Thoracic aorta (tissue), 2 donors: ENCODE data around the gene DNAI2. TPM values are rescaled to one million over a fixed set of nuclear protein-coding genes. Genes with fewer than 3 reads are reported as not detected.

Source experiments
- ATAC-seq: fragments of 150-250 bp; one replicate; pipeline ENCODE4 v1.8.0; 2017; ENCODE audit warnings: low read depth; ENCODE audit not compliant: insufficient number of reproducible peaks, low FRiP score
- DNase-seq: peaks from one replicate; pipeline ENCODE4 v3.0.0-alpha.2; 2020; ENCODE audit warnings: low spot score
- H3K27ac ChIP-seq, 2 donors: fragments of 200-600 bp; sonication (generic); 1 replicate in 1 of 2; 2 replicates in 1 of 2; pipeline ENCODE4 v1.5.1; 2016; ENCODE audit warnings: mild to moderate bottlenecking in 2 of 2, moderate library complexity in 2 of 2
- H3K27me3 ChIP-seq: fragments of 200-600 bp; sonication (generic); replicated peaks from 2 replicates; pipeline ENCODE4 v1.6.0; 2016; ENCODE audit warnings: mild to moderate bottlenecking; ENCODE audit not compliant: insufficient read depth
- H3K36me3 ChIP-seq: fragments of 200-600 bp; sonication (generic); one replicate; pipeline ENCODE4 v1.5.1; 2016
- H3K4me1 ChIP-seq, 2 donors: fragments of 200-600 bp; sonication (generic); 1 replicate in 1 of 2; 2 replicates in 1 of 2; pipeline versions ENCODE4 v1.5.1 to v1.6.0; 2016; ENCODE audit warnings: low read depth in 2 of 2, mild to moderate bottlenecking in 1 of 2; ENCODE audit not compliant: control insufficient read depth in 1 of 2
- H3K4me3 ChIP-seq: fragments of 200-600 bp; sonication (generic); 2 replicates; pipeline ENCODE4 v1.5.1; 2016; ENCODE audit warnings: mild to moderate bottlenecking
- H3K9me3 ChIP-seq: fragments of 200-600 bp; sonication (generic); 2 replicates; pipeline ENCODE4 v1.5.1; 2016
- CTCF ChIP-seq: fragments of 200-600 bp; sonication (generic); IDR thresholded peaks from one replicate; pipeline ENCODE4 v1.5.1; 2019; ENCODE audit warnings: antibody characterized with exemption
- total RNA-seq, 2 donors: library from RNA; depleted of rRNA; stranded (reverse); fragments of >200 nt; gene quantifications; one replicate each; pipeline versions ENCODE4 v1.1.0 to v1.2.3, GENCODE V29; 2016

DNAI2 gene
- total RNA-seq = not detected

- ATAC-seq (no peak), DNase-seq (no peak)
- H3K9me3 ChIP-seq = no peaks in the 10 kb centered on the region
- H3K4me3 ChIP-seq = peak within 1 kb of the TSS; percentile 29
- H3K27ac ChIP-seq = no peak within 1 kb of the TSS
- TF ChIP-seq CTCF = no peak
- H3K4me1 ChIP-seq = no peaks in the 10 kb centered on the region
- H3K36me3 ChIP-seq = no peaks in the 10 kb centered on the region
- no peaks in the 10 kb centered on the region for H3K27me3 ChIP-seq
Measured at GRCh38 chr17:74274060-74274708, at the start of gene DNAI2. Gene DNAI2 (plus strand): TSS chr17:74274234. CDS start chr17:74281818, 7,584 bp downstream.

GRCh38 chr17:74224959-74225725 is 48.9 kb upstream of the DNAI2 start:
- Histone ChIP-seq H3K4me1 (no peaks in the 10 kb centered on the region), H3K27ac (no peak overlapping the region), H3K27me3 (no peaks in the 10 kb centered on the region), H3K36me3 (peaks cover 6% of the 10 kb centered on the region), H3K4me3 (no peak overlapping the region), H3K9me3 (no peaks in the 10 kb centered on the region)
- DNase-seq (no peak), ATAC-seq (no peak)
- no peak for TF ChIP-seq CTCF

GRCh38 chr17:74226252-74226651 is 47.8 kb upstream of the DNAI2 start:
- no peak for TF ChIP-seq CTCF
- no peaks in the 10 kb centered on the region for H3K9me3 ChIP-seq
- ATAC-seq = no peak
- no peak for DNase-seq
- H3K4me3 ChIP-seq = no peak overlapping the region
- H3K27ac ChIP-seq = no peak overlapping the region
- no peaks in the 10 kb centered on the region for H3K27me3 ChIP-seq
- no peaks in the 10 kb centered on the region for H3K4me1 ChIP-seq
- peaks cover 6% of the 10 kb centered on the region for H3K36me3 ChIP-seq

- H3K4me3 ChIP-seq = no peak overlapping the region
- no peak overlapping the region for H3K27ac ChIP-seq
- no peaks in the 10 kb centered on the region for H3K36me3 ChIP-seq
- ATAC-seq = no peak
- no peaks in the 10 kb centered on the region for H3K4me1 ChIP-seq
- no peaks in the 10 kb centered on the region for H3K9me3 ChIP-seq
- H3K27me3 ChIP-seq = no peaks in the 10 kb centered on the region
- no peak for TF ChIP-seq CTCF
- DNase-seq = no peak
Measured at GRCh38 chr17:74227271-74228080, 46.6 kb upstream of the DNAI2 start.
